Tibial nerve (tissue), 4 donors: ENCODE data around the gene DACT2.

Source experiments
- EP300 ChIP-seq, 2 donors: sonication (generic); formaldehyde crosslinking; IDR thresholded peaks; one replicate each; pipeline ENCODE4 v1.6.1; 2017; ENCODE audit warnings: antibody characterized with exemption in 2 of 2, mild to moderate bottlenecking in 1 of 2
- POLR2A ChIP-seq, 2 donors: fragments of 450-650 bp; IDR thresholded peaks; one replicate each; pipeline ENCODE4 v1.6.1; 2017; ENCODE audit warnings: antibody characterized with exemption in 2 of 2, mild to moderate bottlenecking in 2 of 2, moderate library complexity in 2 of 2
- TF ChIP-seq, protein P1 (sequence below), 5 experiments: fragments of 200-600 bp in 3 of 5; fragments of 450-650 bp in 2 of 5; sonication (generic) in 3 of 5; IDR thresholded peaks; one replicate each; pipeline ENCODE4 v1.5.1; 2016 to 2019; ENCODE audit warnings: antibody characterized with exemption in 5 of 5, mild to moderate bottlenecking in 3 of 5, moderate library complexity in 2 of 5

GRCh38 chr6:168309183-168309582 is 10.4 kb downstream of the DACT2 start:
- TF ChIP-seq, protein P1, sequence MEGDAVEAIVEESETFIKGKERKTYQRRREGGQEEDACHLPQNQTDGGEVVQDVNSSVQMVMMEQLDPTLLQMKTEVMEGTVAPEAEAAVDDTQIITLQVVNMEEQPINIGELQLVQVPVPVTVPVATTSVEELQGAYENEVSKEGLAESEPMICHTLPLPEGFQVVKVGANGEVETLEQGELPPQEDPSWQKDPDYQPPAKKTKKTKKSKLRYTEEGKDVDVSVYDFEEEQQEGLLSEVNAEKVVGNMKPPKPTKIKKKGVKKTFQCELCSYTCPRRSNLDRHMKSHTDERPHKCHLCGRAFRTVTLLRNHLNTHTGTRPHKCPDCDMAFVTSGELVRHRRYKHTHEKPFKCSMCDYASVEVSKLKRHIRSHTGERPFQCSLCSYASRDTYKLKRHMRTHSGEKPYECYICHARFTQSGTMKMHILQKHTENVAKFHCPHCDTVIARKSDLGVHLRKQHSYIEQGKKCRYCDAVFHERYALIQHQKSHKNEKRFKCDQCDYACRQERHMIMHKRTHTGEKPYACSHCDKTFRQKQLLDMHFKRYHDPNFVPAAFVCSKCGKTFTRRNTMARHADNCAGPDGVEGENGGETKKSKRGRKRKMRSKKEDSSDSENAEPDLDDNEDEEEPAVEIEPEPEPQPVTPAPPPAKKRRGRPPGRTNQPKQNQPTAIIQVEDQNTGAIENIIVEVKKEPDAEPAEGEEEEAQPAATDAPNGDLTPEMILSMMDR (IDR thresholded peaks at IDR 0.05): no peak
- no peak for TF ChIP-seq POLR2A (IDR thresholded peaks at IDR 0.05)
- no peak for TF ChIP-seq EP300 (IDR thresholded peaks at IDR 0.05)
